SK-N-MC (cell line): ENCODE results near the gene SLC16A11.

Experiments used
- EZH2 ChIP-seq: fragments of 200-600 bp; sonication (generic); IDR thresholded peaks from one replicate; pipeline ENCODE4 v1.6.1; 2017; ENCODE audit warnings: antibody characterized with exemption
- POLR2AphosphoS5 ChIP-seq: IDR thresholded peaks from 2 replicates; pipeline ENCODE4 v1.6.1; 2012; ENCODE audit warnings: mild to moderate bottlenecking, low read depth, low read length, borderline replicate concordance

DNA sequence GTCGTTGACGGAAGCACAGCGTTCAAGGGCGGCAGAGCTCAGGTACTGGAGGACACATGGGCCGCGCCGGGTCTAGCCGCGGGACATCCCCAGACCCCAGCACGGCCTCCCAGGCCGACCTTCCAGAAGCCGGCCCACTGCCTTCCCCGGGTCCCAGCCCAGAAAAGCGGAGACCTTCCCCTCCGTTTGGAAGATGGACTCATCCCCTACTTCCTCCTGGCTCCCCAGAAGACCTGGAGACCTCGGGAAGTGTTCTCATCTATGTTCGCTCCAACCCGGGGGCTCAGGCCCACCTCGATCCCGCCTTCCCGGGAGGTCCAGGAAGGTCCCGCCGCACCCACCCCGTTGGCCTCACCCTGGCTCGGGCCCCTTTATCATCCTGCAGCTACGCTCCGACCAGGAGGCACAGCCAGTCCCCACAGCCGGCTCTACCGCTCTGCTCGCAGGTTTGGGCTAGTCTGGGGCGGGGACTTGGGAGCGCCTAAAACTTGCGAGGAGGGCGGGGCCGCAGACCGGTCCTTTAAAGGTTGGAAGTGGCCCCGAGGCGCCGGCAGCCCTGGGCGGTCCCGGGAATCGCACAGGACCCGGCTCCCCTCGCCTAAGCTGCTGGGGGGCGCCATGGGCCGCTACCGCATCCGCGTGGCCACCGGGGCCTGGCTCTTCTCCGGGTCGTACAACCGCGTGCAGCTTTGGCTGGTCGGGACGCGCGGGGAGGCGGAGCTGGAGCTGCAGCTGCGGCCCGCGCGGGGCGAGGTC is 48.2 kb downstream of the SLC16A11 start, which contains the start of gene ALOX12:
- TF ChIP-seq EZH2 (no peak), POLR2AphosphoS5 (no peak)
